ENCODE data around the gene ANKK1.

Gene ANKK1

DNA sequence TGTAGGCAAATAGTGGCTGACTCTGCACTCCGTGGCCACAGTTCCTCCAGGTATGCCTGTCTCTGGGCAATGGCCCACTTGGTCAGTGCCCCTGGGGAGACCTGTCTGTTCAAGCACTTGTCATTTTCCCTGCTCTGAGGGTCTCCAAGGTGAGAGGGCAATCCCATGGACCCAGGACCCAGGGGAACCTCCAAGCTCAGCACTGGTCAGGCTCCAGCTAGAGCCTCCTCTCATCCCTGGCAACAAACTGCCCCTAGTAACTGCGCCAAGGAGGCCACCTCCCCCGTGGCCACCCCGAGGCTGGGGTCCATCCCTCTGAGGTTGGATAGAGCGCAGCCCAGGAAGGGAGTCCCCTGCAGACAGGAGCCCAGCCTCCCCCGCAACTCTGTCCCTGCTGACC is 713 bp upstream of the ANKK1 start (continued):
- TF ChIP-seq ZNF214 (tag by site-specific recombination; IDR thresholded peaks at IDR 0.05; ENCODE audit: borderline replicate concordance) (no peak), ZNF341 (tag by site-specific recombination; IDR thresholded peaks at IDR 0.05; ENCODE audit: low read depth) (no peak), ZNF169 (tag by site-specific recombination; IDR thresholded peaks at IDR 0.05) (no peak), ZNF626 (tag by site-specific recombination; IDR thresholded peaks at IDR 0.05) (no peak), ZNF596 (tag by site-specific recombination; IDR thresholded peaks at IDR 0.05) (no peak), ZNF433 (tag by site-specific recombination; IDR thresholded peaks at IDR 0.05; ENCODE audit: low read depth) (no peak)
- TF ChIP-seq, protein P1, sequence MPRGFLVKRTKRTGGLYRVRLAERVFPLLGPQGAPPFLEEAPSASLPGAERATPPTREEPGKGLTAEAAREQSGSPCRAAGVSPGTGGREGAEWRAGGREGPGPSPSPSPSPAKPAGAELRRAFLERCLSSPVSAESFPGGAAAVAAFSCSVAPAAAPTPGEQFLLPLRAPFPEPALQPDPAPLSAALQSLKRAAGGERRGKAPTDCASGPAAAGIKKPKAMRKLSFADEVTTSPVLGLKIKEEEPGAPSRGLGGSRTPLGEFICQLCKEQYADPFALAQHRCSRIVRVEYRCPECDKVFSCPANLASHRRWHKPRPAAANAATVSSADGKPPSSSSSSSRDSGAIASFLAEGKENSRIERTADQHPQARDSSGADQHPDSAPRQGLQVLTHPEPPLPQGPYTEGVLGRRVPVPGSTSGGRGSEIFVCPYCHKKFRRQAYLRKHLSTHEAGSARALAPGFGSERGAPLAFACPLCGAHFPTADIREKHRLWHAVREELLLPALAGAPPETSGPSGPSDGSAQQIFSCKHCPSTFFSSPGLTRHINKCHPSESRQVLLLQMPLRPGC (tag by site-specific recombination; IDR thresholded peaks at IDR 0.05) = no peak

DNA sequence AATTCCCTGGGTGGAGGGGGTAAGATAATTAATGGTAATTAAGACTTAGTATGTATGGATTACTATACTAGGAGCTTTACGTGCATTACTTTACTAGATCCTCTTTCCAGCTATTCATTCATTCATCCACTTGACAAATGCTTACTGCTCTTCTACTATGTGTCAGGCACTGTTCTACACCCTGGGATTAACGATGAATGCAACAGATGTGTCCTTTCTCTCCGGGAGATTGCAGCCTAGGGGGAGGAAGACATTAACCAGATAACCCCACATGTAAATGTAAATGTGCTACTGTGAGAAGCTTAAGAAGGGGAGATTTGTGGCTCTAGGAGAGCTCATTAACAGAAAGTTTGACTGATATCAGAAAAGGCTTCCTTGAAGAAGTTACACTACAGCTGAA is 1.7 kb downstream of the ANKK1 start:
- Histone ChIP-seq H3K36me3 (ENCODE audit: control insufficient read depth in 2 of 2, insufficient read depth in 1 of 2, low read length in 2 of 2) (no peaks in the 10 kb centered on the region), H3K4me1 (ENCODE audit: control insufficient read depth, insufficient read depth, low read length) (no peaks in the 10 kb centered on the region), H3K9me3 (ENCODE audit: control insufficient read depth, insufficient read depth, low read depth, low read length) (no peaks in the 10 kb centered on the region), H3K4me3 (ENCODE audit: low read depth, low read length) (no peak overlapping the region), H3K27ac (ENCODE audit: extremely low read depth, low read depth, low read length) (no peak overlapping the region)
- TF ChIP-seq ZNF366 (tag by site-specific recombination; conservative IDR thresholded peaks at IDR 0.05) = no peak
- no peak for TF ChIP-seq KLF9 (tag by site-specific recombination; IDR thresholded peaks at IDR 0.05; ENCODE audit: low read depth)
- CTCF ChIA-PET = interaction anchor here (0.5 kb wide), 1 partner anchor 351 kb away, joined by 3 read pairs; no protein-coding TSS in a partner anchor
- POLR2A ChIA-PET = no interaction called here

DNA sequence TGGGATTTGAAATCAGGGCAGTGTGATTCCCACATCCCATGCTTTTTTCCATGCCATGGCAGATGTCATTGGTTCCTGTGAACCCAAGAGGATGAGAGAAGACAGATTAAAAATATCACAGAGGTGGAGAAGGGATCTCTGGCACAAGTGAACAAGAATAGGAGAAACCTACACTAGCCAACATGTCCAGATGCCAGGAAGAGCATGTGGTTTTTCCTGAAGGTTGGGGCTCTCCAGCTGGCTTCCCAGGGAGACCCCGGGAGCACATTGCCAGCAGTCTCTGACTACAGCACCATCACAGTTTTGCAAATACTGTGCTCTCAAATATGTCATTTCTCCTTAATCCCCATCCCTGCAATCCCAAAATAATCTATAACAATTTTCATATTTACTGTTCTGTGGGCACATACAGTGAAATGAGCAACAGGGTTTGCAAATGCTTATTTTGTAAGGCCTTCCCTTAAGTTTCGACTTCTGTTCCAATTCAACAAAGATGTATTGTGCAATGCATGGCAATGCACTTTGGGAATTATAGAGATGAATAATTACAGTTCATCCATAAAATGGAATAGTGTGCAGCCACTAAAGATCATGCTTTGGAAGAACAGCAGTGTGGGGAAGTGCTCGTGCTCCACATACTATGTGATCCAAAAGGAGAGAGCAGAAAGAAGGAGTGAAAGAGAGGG is 4.8 kb downstream of the ANKK1 start:
- no peak overlapping the region for H3K4me3 ChIP-seq (ENCODE audit: low read depth, low read length)
- TF ChIP-seq ZNF248 (tag by site-specific recombination; IDR thresholded peaks at IDR 0.05) = no peak
- H3K36me3 ChIP-seq (ENCODE audit: control insufficient read depth in 2 of 2, insufficient read depth in 1 of 2, low read length in 2 of 2) = no peaks in the 10 kb centered on the region
- CTCF ChIA-PET = no interaction called here
- H3K9me3 ChIP-seq (ENCODE audit: control insufficient read depth, insufficient read depth, low read depth, low read length) = no peaks in the 10 kb centered on the region
- H3K27ac ChIP-seq (ENCODE audit: extremely low read depth, low read depth, low read length) = no peak overlapping the region
- no peaks in the 10 kb centered on the region for H3K4me1 ChIP-seq (ENCODE audit: control insufficient read depth, insufficient read depth, low read length)
- POLR2A ChIA-PET = no interaction called here

DNA sequence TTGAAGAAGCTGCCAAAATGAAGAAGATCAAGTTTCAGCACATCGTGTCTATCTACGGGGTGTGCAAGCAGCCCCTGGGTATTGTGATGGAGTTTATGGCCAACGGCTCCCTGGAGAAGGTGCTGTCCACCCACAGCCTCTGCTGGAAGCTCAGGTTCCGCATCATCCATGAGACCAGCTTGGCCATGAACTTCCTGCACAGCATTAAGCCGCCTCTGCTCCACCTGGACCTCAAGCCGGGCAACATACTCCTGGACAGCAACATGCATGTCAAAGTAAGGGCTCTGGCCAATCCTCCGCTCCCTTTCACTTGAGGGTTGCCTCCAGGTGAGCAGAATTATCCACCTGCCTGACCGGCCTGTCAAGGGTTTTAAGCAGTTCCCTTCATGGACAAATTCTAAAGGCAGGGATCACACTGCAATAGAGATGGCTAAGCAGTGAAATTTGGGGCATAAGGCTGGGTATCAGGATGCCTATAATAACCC is 6.0 kb downstream of the ANKK1 start:
- Histone ChIP-seq H3K36me3 (ENCODE audit: control insufficient read depth in 2 of 2, insufficient read depth in 1 of 2, low read length in 2 of 2) (no peaks in the 10 kb centered on the region), H3K9me3 (ENCODE audit: control insufficient read depth, insufficient read depth, low read depth, low read length) (no peaks in the 10 kb centered on the region), H3K27ac (ENCODE audit: extremely low read depth, low read depth, low read length) (no peak overlapping the region), H3K4me3 (ENCODE audit: low read depth, low read length) (no peak overlapping the region), H3K4me1 (ENCODE audit: control insufficient read depth, insufficient read depth, low read length) (no peaks in the 10 kb centered on the region)
- POLR2A ChIA-PET = no interaction called here
- CTCF ChIA-PET = interaction anchor here (0.7 kb wide), 1 partner anchor 74 kb away, joined by 3 read pairs; no protein-coding TSS in a partner anchor
- TF ChIP-seq ZNF837 (tag by site-specific recombination; IDR thresholded peaks at IDR 0.05) (no peak), ZNF311 (tag by site-specific recombination; IDR thresholded peaks at IDR 0.05; ENCODE audit: borderline replicate concordance) (no peak), ZNF221 (tag by site-specific recombination; IDR thresholded peaks at IDR 0.05; ENCODE audit: borderline replicate concordance) (no peak), ZNF654 (tag by site-specific recombination; IDR thresholded peaks at IDR 0.05; ENCODE audit: low read depth) (no peak), ZFP3 (tag by site-specific recombination; IDR thresholded peaks at IDR 0.05; ENCODE audit: low read depth) (no peak), ZNF394 (tag by site-specific recombination; IDR thresholded peaks at IDR 0.05; ENCODE audit: borderline replicate concordance) (no peak), ZNF624 (tag by site-specific recombination; IDR thresholded peaks at IDR 0.05) (no peak), ZNF843 (tag by site-specific recombination; IDR thresholded peaks at IDR 0.05) (no peak), ZNF2 (tag by site-specific recombination; IDR thresholded peaks at IDR 0.05) (no peak), ZNF555 (tag by site-specific recombination; conservative IDR thresholded peaks at IDR 0.05) (no peak), MYNN (tag by site-specific recombination; IDR thresholded peaks at IDR 0.05; ENCODE audit: borderline replicate concordance) (no peak), ZNF350 (tag by site-specific recombination; IDR thresholded peaks at IDR 0.05) (no peak), ZNF785 (tag by site-specific recombination; IDR thresholded peaks at IDR 0.05) (no peak)
- TF ChIP-seq, protein P1 (tag by site-specific recombination; IDR thresholded peaks at IDR 0.05) = no peak
- TF ChIP-seq, protein P2, sequence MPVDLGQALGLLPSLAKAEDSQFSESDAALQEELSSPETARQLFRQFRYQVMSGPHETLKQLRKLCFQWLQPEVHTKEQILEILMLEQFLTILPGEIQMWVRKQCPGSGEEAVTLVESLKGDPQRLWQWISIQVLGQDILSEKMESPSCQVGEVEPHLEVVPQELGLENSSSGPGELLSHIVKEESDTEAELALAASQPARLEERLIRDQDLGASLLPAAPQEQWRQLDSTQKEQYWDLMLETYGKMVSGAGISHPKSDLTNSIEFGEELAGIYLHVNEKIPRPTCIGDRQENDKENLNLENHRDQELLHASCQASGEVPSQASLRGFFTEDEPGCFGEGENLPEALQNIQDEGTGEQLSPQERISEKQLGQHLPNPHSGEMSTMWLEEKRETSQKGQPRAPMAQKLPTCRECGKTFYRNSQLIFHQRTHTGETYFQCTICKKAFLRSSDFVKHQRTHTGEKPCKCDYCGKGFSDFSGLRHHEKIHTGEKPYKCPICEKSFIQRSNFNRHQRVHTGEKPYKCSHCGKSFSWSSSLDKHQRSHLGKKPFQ (tag by site-specific recombination; IDR thresholded peaks at IDR 0.05) = no peak

Data from HEK293 (cell line).